HG03045 (cell line): ENCODE results near the gene OR52I1.

Experiments
- ATAC-seq: cut with Tn5 transposase; IDR thresholded peaks from one replicate; pipeline ENCODE4 v1.9.1; 2021; ENCODE audit warnings: mild to moderate bottlenecking, moderate library complexity; ENCODE audit not compliant: unreplicated experiment

The OR52I1 gene

GRCh38 chr11:4610258-4610935 lies 16.6 kb downstream of the OR52I1 start:
- ATAC-seq = no peak

DNA sequence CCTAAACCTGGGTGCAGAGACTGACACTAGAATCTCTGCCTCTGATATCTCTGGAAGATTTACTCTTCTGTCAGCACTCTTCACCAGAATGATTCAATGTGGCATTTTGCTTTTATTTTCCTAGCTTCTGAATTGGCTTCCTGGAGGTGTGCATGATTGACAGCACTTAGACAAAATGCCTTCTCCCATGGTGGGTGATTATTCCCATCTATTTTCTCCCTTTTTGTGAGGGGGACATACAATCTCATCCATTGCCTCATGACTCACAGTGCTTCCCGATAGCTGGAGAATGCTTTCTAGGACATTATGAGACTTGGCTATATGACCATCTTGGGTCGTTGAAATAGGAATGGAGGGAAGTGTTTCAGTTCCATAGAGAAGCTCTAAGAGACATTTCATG lies 18.1 kb downstream of the OR52I1 start:
- ATAC-seq = no peak

DNA sequence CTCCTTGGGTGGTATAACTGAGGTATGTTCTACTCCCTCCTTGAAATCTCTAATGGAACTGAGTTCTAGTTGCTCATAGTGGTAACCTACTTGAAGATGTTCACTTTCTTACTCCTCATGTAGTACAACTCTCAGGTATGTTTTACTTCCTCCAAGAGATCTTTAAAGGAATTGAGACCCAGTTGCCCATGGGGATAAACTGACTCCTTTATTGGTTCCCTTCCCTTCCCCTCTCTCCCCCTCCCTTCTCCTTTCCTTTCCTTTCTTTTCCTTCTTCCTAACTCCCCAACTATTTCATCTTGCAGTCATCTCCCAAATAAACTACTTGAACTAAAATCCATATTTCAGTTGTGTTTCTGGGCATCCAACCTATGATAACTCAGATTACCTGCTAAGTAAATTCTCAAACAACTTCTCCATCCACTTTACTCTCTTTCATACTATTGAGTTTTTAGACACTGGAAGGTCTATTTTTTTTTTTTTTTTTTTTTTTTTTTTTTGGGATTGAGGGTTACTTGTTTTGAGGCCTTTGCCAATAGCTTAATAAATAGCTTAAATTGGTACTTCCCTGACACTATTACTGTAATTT lies 22.1 kb downstream of the OR52I1 start:
- ATAC-seq = no peak

- ATAC-seq = no peak
Measured at GRCh38 chr11:4619514-4619913, 25.7 kb downstream of the OR52I1 start.

DNA sequence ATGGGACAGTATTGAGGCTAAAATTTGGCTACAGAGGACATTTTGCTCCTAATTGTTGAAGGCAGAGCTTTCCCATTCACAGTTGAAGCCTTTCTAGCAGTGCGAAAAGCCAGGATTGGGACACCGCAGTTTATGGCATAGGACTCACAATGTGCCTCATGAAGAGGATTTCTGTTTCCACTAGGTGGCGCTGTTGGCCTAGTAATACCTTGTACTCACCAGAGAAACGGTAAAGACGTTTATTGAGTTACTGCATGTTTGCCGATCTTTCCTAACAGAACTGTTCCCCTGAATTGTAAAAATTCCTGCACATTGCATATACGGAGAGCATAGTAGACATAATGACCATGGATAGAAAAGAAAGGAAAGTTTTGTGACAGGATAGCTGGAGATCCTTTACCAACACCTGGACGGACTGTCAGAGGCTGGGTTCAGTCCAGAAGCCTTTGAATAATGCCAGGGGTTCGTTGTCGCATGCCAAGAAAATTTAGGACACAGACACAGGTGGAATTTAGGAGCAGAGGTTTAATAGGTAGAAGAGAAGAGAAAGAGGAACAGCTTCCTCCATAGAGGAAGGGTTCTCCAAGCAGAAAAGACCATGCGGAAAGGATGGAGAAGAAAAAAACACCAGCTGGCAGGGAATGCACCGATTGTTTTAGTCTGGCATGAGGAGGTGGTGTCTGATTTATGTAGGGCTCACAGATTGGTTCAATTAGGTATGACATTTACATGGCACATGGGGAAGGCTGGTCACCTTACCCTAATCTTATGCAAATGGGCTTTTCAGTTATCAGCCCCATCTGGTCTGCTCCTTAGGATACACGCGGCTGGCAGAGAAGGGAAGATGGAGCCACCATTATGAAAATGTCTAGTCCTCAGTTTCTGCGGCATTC lies 32.6 kb downstream of the OR52I1 start:
- no peak for ATAC-seq

DNA sequence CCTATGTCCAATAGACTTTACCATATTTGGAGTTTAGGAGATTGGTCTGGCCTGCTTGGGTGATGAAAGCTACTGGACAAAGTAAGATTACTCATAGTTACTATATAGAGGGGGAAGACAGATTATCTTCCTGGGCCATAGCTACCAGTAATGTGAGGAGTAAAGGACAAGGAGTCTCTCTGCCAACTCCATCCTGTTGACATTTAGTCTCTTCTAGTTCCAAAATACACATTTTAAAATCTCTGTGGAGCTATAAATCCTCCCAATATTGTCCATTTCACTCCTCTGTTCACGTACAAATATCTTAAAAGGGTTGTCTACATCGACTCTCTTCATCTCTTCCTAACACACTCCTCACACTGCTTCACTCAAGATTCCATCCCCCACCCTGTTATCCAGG lies 42.3 kb downstream of the OR52I1 start:
- no peak for ATAC-seq

DNA sequence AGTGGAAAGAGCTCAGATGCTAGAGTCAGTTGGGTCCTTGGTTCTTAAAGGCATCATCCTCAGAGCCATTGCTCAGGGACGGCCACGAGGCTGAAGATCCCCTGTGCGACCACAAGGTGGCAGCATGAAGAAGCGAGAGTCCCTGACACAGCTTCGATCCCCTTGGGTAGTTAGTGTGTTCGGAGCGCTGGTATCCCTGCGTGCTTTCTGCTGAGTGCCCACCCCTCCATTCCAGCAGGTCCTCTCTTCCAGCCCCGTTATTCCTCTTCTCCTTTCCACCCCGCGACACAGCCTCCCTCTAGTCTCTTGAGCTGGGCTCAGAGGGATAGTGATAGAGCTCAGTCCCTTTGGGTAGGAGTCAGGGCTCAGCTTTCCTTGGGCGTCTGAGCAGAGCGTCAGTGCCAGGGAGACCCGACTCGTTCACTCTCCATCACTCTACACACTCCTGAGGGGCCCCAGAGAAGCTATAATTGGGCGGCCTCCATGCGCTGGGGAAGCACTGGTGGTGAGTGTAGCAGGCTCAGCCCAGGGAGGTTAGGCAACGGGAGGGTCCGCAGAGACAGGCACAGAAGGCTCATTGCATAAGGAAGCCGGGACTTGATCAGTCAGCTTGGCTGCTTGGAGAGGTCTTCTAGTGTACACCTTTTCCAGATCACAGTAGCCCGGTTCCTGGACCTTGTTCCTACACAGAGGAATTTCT lies 43.3 kb downstream of the OR52I1 start, which contains the start of gene OR51D1:
Gene OR51D1, plus strand, starts transcription at position 516 of the 700 bp plus-strand sequence. CDS start 2,314 bp downstream, outside the sequence.
- ATAC-seq = peak; percentile 88

- no peak for ATAC-seq
Measured at GRCh38 chr11:4637662-4638047, 43.8 kb downstream of the OR52I1 start.

DNA sequence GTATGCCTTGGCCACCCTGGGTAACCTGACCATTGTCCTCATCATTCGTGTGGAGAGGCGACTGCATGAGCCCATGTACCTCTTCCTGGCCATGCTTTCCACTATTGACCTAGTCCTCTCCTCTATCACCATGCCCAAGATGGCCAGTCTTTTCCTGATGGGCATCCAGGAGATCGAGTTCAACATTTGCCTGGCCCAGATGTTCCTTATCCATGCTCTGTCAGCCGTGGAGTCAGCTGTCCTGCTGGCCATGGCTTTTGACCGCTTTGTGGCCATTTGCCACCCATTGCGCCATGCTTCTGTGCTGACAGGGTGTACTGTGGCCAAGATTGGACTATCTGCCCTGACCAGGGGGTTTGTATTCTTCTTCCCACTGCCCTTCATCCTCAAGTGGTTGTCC lies 46.1 kb downstream of the OR52I1 start:
- ATAC-seq = no peak

DNA sequence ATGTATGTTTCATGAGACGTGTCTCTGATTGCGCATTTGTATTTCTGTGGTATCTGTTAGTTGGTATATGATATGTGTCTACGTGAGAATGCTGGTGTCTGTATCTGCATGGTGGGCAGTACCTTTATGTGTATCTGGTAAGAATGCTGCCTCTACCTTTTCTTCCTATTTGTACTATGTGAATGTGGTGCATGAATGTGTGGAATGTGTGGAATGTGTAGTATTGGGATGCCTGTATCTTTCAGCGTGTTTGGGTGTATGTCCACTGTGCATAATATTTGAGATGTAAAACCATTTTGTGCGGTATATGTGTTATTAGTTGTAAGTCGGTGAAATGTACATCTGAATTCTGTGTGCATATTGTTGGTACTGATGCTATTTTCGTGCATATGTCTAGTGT lies 47.7 kb downstream of the OR52I1 start:
- no peak for ATAC-seq

GRCh38 chr11:4642043-4642442 lies 48.2 kb downstream of the OR52I1 start:
- ATAC-seq = no peak

- ATAC-seq = no peak
Measured at GRCh38 chr11:4643076-4643475, 49.2 kb downstream of the OR52I1 start.

GRCh38 chr11:4643682-4644081 lies 49.8 kb downstream of the OR52I1 start, which contains the start of gene OR51E1:
Gene OR51E1 (plus strand): TSS chr11:4643982. CDS start chr11:4652527, 8,545 bp downstream.
- no peak for ATAC-seq

GRCh38 chr11:4644233-4644632 lies 50.4 kb downstream of the OR52I1 start:
- no peak for ATAC-seq
